ENCODE results near the gene SFMBT1. TPM values are rescaled to one million over a fixed set of nuclear protein-coding genes. Genes with fewer than 3 reads are reported as not detected.

SFMBT1 gene
- total and polyA plus RNA-seq, 2 of the 4 experiments (the other 2 are of a cell fraction): 1.0 to 1.8 TPM

GRCh38 chr3:52893723-52894122 is 152.2 kb downstream of the SFMBT1 start:
- no peak overlapping the region for H2BK15ac ChIP-seq (ENCODE audit: low read depth, low read length)
- H2BK5ac ChIP-seq (ENCODE audit: low read depth, low read length, poor library complexity, severe bottlenecking): no peak overlapping the region
- H3K9me1 ChIP-seq (ENCODE audit: insufficient read depth, low read length): peaks cover 22% of the 10 kb centered on the region
- no peaks in the 10 kb centered on the region for H3K36me3 ChIP-seq (ENCODE audit: control insufficient read depth, insufficient read depth, low read length)
- H4K8ac ChIP-seq (ENCODE audit: low read depth in 2 of 2, low read length in 2 of 2): no peak overlapping the region
- H2AFZ ChIP-seq (replicated peaks; ENCODE audit: low read length, poor library complexity): no peak overlapping the region
- no peak overlapping the region for H2AK5ac ChIP-seq (ENCODE audit: low read depth, low read length)
- no peak overlapping the region for H3K23ac ChIP-seq (ENCODE audit: low read depth, low read length)
- no peak overlapping the region for H3K18ac ChIP-seq (ENCODE audit: low read depth, low read length)
- H2AK9ac ChIP-seq (replicated peaks; ENCODE audit: low read depth, low read length, poor library complexity): no peak overlapping the region
- intact Hi-C loops (cut with micrococcal nuclease): no loop called here
- WGBS, 2 experiments (ENCODE audit: extremely low coverage in 2 of 2, insufficient read length in 1 of 2): no CpG with 5 or more reads among the region's 4 CpGs
- H3K27me3 ChIP-seq (ENCODE audit: control insufficient read depth, insufficient read depth, low read length): no peaks in the 10 kb centered on the region
- BruUV-seq (replicated peaks): no TSS peak
- ATAC-seq (ENCODE audit: low read depth) (no peak), DNase-seq (no peak)
- H2BK120ac ChIP-seq (ENCODE audit: low read depth, low read length): no peak overlapping the region
- no peak overlapping the region for H4K91ac ChIP-seq (ENCODE audit: insufficient read depth, low read depth, low read length)
- POLR2A ChIA-PET (ENCODE audit: unreplicated experiment): no interaction called here
- dilution Hi-C loops (cut with HindIII; ENCODE audit: low sequenced_read_pairs, unreplicated experiment): no loop called here
- H3K79me1 ChIP-seq (ENCODE audit: low read depth in 1 of 2, low read length in 2 of 2): peaks cover 32 to 72% of the 10 kb centered on the region in 2 experiments
- no peaks in the 10 kb centered on the region for H3K9me3 ChIP-seq (ENCODE audit: control insufficient read depth, insufficient read depth, low read length)
- H3K27ac ChIP-seq (ENCODE audit: insufficient read depth, low read length): no peak overlapping the region
- no peak overlapping the region for H3K4ac ChIP-seq (ENCODE audit: low read depth, low read length)
- no peak overlapping the region for H3K56ac ChIP-seq (ENCODE audit: extremely low read depth, insufficient read depth, low read length)
- no peak overlapping the region for H3K4me2 ChIP-seq (ENCODE audit: low read depth, low read length)
- TF ChIP-seq RCOR1 (IDR thresholded peaks at IDR 0.05; ENCODE audit: insufficient replicate concordance, low read length) (no peak), RFX5 (IDR thresholded peaks at IDR 0.05; ENCODE audit: low read depth, low read length) (no peak), MAFK (IDR thresholded peaks at IDR 0.05; ENCODE audit: low read depth, low read length) (no peak), RAD21 (IDR thresholded peaks at IDR 0.05; ENCODE audit: low read length) (no peak), MAZ (IDR thresholded peaks at IDR 0.05; ENCODE audit: borderline replicate concordance, low read depth, low read length) (no peak), MXI1 (IDR thresholded peaks at IDR 0.05; ENCODE audit: borderline replicate concordance, low read depth, low read length) (no peak), CTCF (conservative IDR thresholded peaks at IDR 0.05; ENCODE audit: low read depth, low read length) (no peak), NFE2L2 (IDR thresholded peaks at IDR 0.05; ENCODE audit: low read depth, low read length) (no peak), CEBPB (IDR thresholded peaks at IDR 0.05; ENCODE audit: low read depth, low read length) (no peak), SMC3 (IDR thresholded peaks at IDR 0.05; ENCODE audit: low read depth, low read length) (no peak), CHD1 (IDR thresholded peaks at IDR 0.05; ENCODE audit: low read depth, low read length) (no peak), POLR2A (IDR thresholded peaks at IDR 0.05; ENCODE audit: low read depth, low read length) (no peak), FOS (IDR thresholded peaks at IDR 0.05; ENCODE audit: low read depth, low read length) (no peak), BHLHE40 (IDR thresholded peaks at IDR 0.05; ENCODE audit: low read depth, low read length) (no peak)
- TF ChIP-seq, protein P1, sequence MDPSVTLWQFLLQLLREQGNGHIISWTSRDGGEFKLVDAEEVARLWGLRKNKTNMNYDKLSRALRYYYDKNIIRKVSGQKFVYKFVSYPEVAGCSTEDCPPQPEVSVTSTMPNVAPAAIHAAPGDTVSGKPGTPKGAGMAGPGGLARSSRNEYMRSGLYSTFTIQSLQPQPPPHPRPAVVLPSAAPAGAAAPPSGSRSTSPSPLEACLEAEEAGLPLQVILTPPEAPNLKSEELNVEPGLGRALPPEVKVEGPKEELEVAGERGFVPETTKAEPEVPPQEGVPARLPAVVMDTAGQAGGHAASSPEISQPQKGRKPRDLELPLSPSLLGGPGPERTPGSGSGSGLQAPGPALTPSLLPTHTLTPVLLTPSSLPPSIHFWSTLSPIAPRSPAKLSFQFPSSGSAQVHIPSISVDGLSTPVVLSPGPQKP (IDR thresholded peaks at IDR 0.05; ENCODE audit: borderline replicate concordance, low read depth, low read length): no peak
- TF ChIP-seq, protein P2, sequence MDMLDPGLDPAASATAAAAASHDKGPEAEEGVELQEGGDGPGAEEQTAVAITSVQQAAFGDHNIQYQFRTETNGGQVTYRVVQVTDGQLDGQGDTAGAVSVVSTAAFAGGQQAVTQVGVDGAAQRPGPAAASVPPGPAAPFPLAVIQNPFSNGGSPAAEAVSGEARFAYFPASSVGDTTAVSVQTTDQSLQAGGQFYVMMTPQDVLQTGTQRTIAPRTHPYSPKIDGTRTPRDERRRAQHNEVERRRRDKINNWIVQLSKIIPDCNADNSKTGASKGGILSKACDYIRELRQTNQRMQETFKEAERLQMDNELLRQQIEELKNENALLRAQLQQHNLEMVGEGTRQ (IDR thresholded peaks at IDR 0.05; ENCODE audit: low read depth, low read length): no peak
- H3K4me3 ChIP-seq (ENCODE audit: insufficient read depth, low read depth, low read length): no peak overlapping the region
- in situ Hi-C loops (cut with MboI; ENCODE audit: low sequenced_read_pairs): no loop called here
- peaks cover 18% of the 10 kb centered on the region for H3K4me1 ChIP-seq (ENCODE audit: control insufficient read depth, insufficient read depth, low read length)
- 0 out of 2 replicates have a peak, but pooled peaks cover 3% of the 10 kb centered on the region for H4K20me1 ChIP-seq (ENCODE audit: insufficient read depth, low read length)
- no peak overlapping the region for H3K9ac ChIP-seq (ENCODE audit: low read depth, low read length)
- CTCF ChIA-PET: interaction anchor here (0.6 to 2.5 kb wide), 4 partner anchors 12 to 170 kb away, joined by 3 to 7 read pairs (median 3); no protein-coding TSS in a partner anchor
- no peak overlapping the region for H3K14ac ChIP-seq (replicated peaks; ENCODE audit: low read depth, low read length)
- H4K5ac ChIP-seq (ENCODE audit: low read depth, low read length): no peak overlapping the region
- H2BK20ac ChIP-seq (ENCODE audit: low read depth, low read length): no peak overlapping the region

All from IMR-90 (cell line).